Measurements from ENCODE around the gene LAG3. TPM values are rescaled to one million over a fixed set of nuclear protein-coding genes. Genes with fewer than 3 reads are reported as not detected.

The LAG3 gene
- total RNA-seq, 1 donor from 2014 or later: 0.24 TPM

DNA sequence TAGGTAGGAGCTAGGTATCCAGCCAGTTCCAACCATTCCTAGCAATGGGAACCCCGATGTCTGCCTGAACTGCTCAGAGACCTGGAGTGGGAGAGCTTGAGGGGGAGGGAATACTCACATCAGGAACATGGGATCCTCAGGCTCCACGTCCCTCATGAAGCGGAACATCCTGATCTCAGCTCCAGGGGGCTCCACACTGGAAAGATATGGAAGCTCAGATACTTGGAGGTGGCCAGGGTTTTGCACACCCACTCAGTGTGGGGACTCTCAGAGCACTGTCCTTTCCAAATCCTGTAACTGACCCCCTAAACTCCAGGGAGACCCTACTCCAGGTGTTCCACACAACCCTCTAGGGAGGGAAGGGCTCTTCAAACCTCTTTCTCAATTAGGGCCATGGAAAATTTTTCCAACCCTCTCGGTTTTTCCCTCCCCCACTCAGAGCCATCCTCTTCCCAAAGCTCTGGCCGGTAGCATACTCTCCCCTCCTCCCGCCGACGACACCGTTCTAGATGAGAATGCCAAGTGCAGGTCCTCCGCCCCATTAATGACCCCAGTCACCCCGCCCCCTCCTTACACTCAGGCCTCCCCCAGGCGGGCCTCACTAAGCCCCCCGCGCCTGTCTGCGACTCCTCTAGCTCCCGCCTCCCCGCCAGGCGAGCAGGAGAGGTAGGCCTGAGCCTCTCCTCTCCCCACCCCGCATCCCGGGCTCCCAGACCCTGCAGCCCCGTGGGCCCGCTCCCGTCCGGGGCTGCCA, 20.0 kb upstream of the LAG3 start:
- intact Hi-C loops (cut with DNase I): loop anchor here (2.0 kb wide), 1 partner anchor 18 kb away; no protein-coding TSS in a partner anchor
- DNase-seq (ENCODE audit: missing footprints): peak; percentile 84
- no peak for ATAC-seq

DNA sequence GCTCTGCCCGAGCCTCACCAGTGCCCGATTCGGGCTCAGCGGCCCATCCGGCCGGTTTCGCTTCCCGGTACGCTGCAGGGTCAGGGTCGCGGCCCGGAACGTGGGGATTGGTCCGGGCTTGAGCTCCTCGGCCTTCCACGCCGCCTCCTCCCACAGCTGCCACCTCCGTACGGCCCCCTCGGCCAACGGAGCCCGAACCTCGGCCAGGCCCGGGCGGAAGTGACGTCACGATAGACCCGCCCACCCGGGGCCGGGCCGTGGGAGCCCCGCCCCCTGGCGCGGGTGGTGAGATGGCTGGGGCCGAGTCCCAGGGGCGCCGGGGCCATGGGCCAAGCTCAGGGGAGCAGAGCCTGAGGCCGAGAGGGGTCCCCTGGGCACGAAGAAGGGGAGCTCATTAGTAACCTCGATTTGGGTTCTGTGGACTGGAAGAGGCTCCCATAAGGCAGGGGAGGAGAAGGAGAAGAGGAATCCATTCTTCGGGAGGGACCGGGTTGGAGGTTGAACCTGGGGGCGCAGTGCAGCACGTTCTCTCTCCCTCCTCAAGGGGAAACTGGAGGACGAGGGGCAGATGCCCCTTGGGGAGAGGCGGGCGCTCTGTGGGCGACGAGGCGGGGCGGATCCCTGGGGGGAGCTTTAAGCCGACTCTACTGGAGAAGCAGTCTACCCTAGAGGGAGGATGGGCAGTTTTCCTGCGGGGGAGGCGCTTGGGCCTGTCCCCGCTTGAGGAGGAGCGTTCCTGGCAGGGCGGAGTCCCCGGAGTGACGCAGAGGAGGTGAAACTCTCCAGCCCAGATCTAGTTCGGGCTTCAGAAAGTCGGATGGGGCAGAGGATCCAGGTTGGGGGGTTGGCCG, 19.2 kb upstream of the LAG3 start, which contains the start of gene MLF2:
MLF2 (minus strand) TSS at position 221 of the 851 bp plus-strand sequence. CDS start 807 bp downstream, outside the sequence.
- ATAC-seq (peak; percentile 97), DNase-seq (ENCODE audit: missing footprints) (peak; percentile 98)
- intact Hi-C loops (cut with DNase I): loop anchor here (1.0 to 2.0 kb wide), 5 partner anchors 13 to 72 kb away; partner anchors contain the start of genes PTMS and ZNF384

GRCh38 chr12:6753772-6754356, 18.5 kb upstream of the LAG3 start:
- DNase-seq (ENCODE audit: missing footprints) (no peak), ATAC-seq (no peak)
- intact Hi-C loops (cut with DNase I): loop anchor here (1.0 to 2.0 kb wide), 5 partner anchors 12 to 71 kb away; partner anchors contain the start of genes PTMS and ZNF384

- ATAC-seq (no peak), DNase-seq (ENCODE audit: missing footprints) (no peak)
- intact Hi-C loops (cut with DNase I): no loop called here
Observed at GRCh38 chr12:6754411-6754810, 17.9 kb upstream of the LAG3 start.

DNA sequence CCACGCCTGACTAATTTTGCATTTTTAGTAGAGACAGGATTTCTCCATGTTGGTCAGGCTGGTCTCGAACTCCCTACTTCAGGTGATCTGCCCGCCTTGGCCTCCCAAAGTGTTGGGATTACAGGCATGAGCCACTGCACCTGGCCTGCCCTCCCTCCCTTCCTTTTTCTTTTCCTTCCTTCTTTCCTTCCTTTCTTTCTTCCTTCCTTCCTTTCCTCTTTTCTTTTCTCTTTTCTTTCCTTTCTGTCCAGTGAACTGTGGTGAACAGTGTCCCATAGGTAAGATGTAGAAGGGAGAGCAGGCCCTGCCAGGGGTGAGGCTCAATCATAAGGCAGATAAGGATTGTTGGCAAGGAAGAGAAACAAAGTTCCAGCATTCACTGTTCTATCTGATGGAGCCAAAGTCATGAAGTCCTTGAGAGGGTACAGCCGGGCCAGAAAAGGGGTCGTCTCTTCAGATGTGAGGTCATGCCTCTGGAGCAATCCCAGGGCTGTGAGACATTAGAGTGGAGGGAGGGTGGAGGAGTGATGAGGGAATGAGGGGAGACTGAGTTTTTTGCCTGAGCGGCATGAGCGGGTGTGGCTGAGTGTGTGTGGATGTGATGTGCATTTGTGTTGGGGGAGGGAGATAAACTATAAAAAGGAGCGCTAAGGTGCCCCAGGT, 15.2 kb upstream of the LAG3 start:
- no peak for ATAC-seq
- intact Hi-C loops (cut with DNase I): no loop called here
- no peak for DNase-seq (ENCODE audit: missing footprints)

DNA sequence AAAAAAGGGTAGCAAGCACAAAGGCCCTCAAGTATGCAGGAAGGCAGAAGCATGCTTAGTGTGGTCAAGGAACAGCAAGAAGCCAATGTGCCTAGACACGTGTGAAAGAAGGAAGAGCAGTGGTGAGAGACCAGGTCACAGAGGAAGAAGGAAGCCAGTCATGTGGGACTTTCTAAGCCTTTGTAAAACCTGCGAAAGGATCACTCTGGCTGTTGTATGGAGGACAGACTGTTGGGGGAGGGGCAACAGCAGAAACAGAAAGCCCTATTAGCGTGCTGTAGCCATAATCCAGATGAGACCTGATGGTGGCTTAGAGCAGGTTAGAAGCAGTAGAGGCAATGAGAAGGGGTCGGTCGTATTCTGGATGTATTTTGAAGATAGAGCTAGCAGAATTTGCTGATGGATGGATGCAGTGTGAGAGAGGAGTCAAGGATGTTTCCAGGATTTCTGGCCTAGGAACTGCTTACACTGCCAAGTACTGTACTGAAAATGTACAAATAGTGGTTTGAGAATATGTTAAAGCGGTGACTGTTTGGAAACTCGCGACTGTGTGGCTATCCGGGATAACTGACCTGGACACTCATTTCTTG, 13.7 kb upstream of the LAG3 start:
- intact Hi-C loops (cut with DNase I): no loop called here
- DNase-seq (ENCODE audit: missing footprints): no peak
- ATAC-seq: no peak

- DNase-seq (ENCODE audit: missing footprints): no peak
- no peak for ATAC-seq
- intact Hi-C loops (cut with DNase I): no loop called here
Observed at GRCh38 chr12:6759741-6760140, 12.6 kb upstream of the LAG3 start.

GRCh38 chr12:6763380-6763779, 8.9 kb upstream of the LAG3 start:
- DNase-seq (ENCODE audit: missing footprints) (no peak), ATAC-seq (no peak)
- intact Hi-C loops (cut with DNase I): no loop called here

- ATAC-seq (peak; percentile 88), DNase-seq (ENCODE audit: missing footprints) (peak; percentile 96)
- intact Hi-C loops (cut with DNase I): no loop called here
Observed at GRCh38 chr12:6764011-6764828, 8.1 kb upstream of the LAG3 start.

DNA sequence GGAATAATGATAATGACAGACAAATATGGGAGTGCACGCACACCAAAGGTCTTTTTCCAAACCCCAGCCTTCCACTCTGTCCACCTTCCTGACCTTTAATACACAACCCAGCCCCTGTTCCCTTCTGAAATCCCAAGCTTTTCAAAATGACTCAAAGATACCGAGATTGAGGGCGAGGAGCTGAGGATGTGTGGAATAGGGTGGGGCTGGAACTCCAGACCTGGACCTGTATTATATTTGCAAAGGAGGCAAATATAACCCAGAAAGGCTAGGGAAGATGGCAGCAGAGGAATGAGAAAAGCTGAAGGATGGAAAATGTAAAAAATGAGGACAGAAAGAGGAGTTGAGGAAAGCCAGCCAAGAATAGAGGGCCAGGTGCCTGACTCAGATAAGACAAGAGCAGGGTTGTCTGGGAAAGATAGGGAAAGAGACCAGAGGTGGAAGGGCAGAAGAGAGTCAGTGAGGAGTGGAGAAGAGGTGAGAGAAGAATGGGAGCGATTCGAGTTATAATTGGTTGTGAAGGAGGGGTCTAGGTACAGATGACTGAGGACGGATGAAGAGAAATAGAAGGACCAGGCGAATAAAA, 7.2 kb upstream of the LAG3 start:
- intact Hi-C loops (cut with DNase I): no loop called here
- ATAC-seq: no peak
- no peak for DNase-seq (ENCODE audit: missing footprints)

GRCh38 chr12:6765634-6766581, 6.4 kb upstream of the LAG3 start, which contains the start of gene PTMS:
Gene PTMS, plus strand, starts transcription at chr12:6766363. Its CDS starts 343 bp downstream, at chr12:6766706.
- peak; percentile 64 for ATAC-seq
- peak; percentile 89 for DNase-seq (ENCODE audit: missing footprints)
- intact Hi-C loops (cut with DNase I): loop anchor here (1.0 kb wide), 1 partner anchor 13 kb away; the partner anchor contains the start of gene MLF2

- ATAC-seq (peak; percentile 46), DNase-seq (ENCODE audit: missing footprints) (peak; percentile 91)
- intact Hi-C loops (cut with DNase I): loop anchor here (1.0 kb wide), 1 partner anchor 13 kb away; the partner anchor contains the start of gene MLF2
Observed at GRCh38 chr12:6766651-6767349, 5.5 kb upstream of the LAG3 start.

DNA sequence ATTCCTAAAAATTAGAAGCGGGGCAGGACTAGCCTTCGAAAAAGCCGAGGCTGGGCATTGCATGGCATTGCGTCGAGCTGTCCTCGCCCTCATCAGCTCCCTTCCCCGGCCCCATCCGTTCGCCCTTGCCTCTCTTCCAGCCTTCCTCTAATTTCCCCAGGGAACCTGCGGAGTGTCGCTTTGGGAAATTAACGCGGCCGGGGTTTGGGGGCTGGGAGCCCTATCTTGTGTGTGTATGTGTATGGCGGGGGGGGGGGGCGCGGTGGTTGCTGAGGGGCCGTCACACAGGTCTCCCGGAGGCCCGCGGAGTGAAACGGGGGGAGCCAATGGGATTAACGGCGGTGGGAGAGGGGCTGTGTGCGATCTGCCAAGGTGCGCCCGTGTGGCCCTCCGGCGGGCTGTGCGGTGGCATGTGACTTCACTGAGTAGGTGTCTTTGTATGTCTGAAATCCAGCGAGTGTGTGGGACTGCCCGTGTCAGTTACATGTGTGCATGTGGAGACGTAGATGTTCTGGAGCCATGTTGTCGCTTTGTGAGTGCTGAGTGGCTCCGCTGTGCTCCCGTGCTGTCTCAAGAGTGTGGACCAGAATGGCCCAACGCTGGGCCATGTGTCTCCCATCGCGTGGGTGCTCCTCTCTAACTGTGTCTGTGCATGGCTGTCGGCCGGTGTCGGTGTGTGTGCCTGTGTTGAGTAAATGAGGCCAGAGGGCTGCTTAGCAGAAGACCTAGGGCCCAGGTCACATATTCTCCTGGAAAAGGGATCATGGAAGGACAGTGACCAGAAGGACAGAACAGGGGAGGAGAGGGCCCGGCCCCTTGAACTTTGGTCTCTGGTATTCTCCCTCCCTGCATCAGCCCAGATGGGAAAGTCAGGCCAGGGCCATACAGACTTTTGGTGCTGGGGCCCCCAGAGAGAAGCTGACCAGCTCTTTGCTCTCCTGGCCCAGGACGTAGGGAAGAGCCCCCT, 4.7 kb upstream of the LAG3 start:
- intact Hi-C loops (cut with DNase I): no loop called here
- no peak for ATAC-seq
- DNase-seq (ENCODE audit: missing footprints): no peak

- DNase-seq (ENCODE audit: missing footprints) (no peak), ATAC-seq (no peak)
- intact Hi-C loops (cut with DNase I): no loop called here
Observed at GRCh38 chr12:6768437-6768914, 3.8 kb upstream of the LAG3 start.

All from Right ventricle myocardium inferior (tissue), 1 donor.